HepG2 (cell line): Measurements from ENCODE around the gene SPN. TPM values are rescaled to one million over a fixed set of nuclear protein-coding genes. Genes with fewer than 3 reads are reported as not detected.

Experiments used
- ATAC-seq: fragments of 200-7000 bp; cut with Tn5 transposase; 3 replicates; pipeline ENCODE4 v1.9.1; 2020; ENCODE audit warnings: mild to moderate bottlenecking, moderate library complexity
- BruUV-seq: library from RNA; stranded (reverse); fragments of 400-500 nt; replicated peaks from 2 replicates; lab custom pipeline; 2021; lab: Mats Ljungman, UMichigan
- CTCF ChIA-PET: fragments of 300-600 bp; formaldehyde crosslinking; extraction: SDS; loops from one replicate; lab custom pipeline; 2021; ENCODE audit warnings: low total read pairs, inconsistent platforms, low intra/inter-chr PET ratio; lab: Yijun Ruan, JAX
- POLR2A ChIA-PET: fragments of 350-600 bp; sonication (Branson Sonifier 250); formaldehyde crosslinking; loops from one replicate; lab custom pipeline; 2020; ENCODE audit warnings: antibody characterized with exemption, inconsistent platforms; lab: Yijun Ruan, JAX
- DNase-seq: peaks from one replicate; pipeline ENCODE4 v3.0.0-alpha.2; 2015; ENCODE audit warnings: low spot score
- FAIRE-seq: peaks from 3 replicates; lab custom pipeline; 2011; peaks lifted over from hg19 to GRCh38; lab: Jason Lieb, UNC
- H2AFZ ChIP-seq: one replicate; pipeline ENCODE4 v1.6.1; 2011; ENCODE audit warnings: low read length, inconsistent platforms
- H3K27ac ChIP-seq: fragments of 300-600 bp; 3 replicates; pipeline ENCODE4 v1.8.0; 2011; ENCODE audit warnings: mixed run types, mild to moderate bottlenecking, mixed read lengths, low read length, inconsistent platforms; ENCODE audit not compliant: insufficient read depth; ENCODE audit errors: extremely low read length
- H3K27me3 ChIP-seq, 2 experiments: fragments of 200-600 bp in 1 of 2; 2 replicates in 1 of 2; 3 replicates in 1 of 2; pipeline versions ENCODE4 v1.6.0 to v1.8.0; 2011; ENCODE audit warnings: low read length in 2 of 2, mild to moderate bottlenecking in 2 of 2, moderate library complexity in 2 of 2, inconsistent platforms in 1 of 2; ENCODE audit not compliant: insufficient read depth in 2 of 2, control insufficient read depth in 1 of 2
- H3K36me3 ChIP-seq, 2 experiments: fragments of 200-600 bp in 1 of 2; replicated peaks in 1 of 2; 2 replicates in 1 of 2; 3 replicates in 1 of 2; pipeline versions ENCODE4 v1.5.1 to v1.8.0; 2011; ENCODE audit warnings: low read length in 2 of 2, inconsistent platforms in 1 of 2; ENCODE audit not compliant: insufficient read depth in 2 of 2, control insufficient read depth in 1 of 2
- H3K4me1 ChIP-seq: 2 replicates; pipeline ENCODE4 v1.5.1; 2012; ENCODE audit warnings: low read length, inconsistent platforms; ENCODE audit not compliant: insufficient read depth
- H3K4me2 ChIP-seq: 2 replicates; pipeline ENCODE4 v1.6.0; 2011; ENCODE audit warnings: low read depth, low read length, inconsistent platforms
- H3K4me3 ChIP-seq, 3 experiments: fragments of 200-600 bp in 1 of 3; sonication (generic), shearing (Covaris generic) in 1 of 3; replicated peaks in 1 of 3; 2 replicates each; pipeline ENCODE4 v1.5.1; 2011 to 2016; ENCODE audit warnings: low read length in 3 of 3, inconsistent platforms in 2 of 3, low read depth in 2 of 3, mild to moderate bottlenecking in 2 of 3, control low read depth in 1 of 3, mixed read lengths in 1 of 3; ENCODE audit not compliant: insufficient read depth in 1 of 3
- H3K79me2 ChIP-seq: one replicate; pipeline ENCODE4 v1.6.1; 2011; ENCODE audit warnings: low read length, inconsistent platforms; ENCODE audit not compliant: insufficient read depth
- H3K9ac ChIP-seq: 2 replicates; pipeline ENCODE4 v1.6.0; 2011; ENCODE audit warnings: mild to moderate bottlenecking, low read depth, low read length, inconsistent platforms; ENCODE audit not compliant: insufficient read depth
- H3K9me3 ChIP-seq: 2 replicates; pipeline ENCODE4 v1.5.1; 2012; ENCODE audit warnings: mild to moderate bottlenecking, low read length
- H4K20me1 ChIP-seq: 2 replicates; pipeline ENCODE4 v1.6.0; 2011; ENCODE audit warnings: inconsistent platforms, mild to moderate bottlenecking, low read length, moderate library complexity; ENCODE audit not compliant: insufficient read depth
- CCAR2 ChIP-seq: fragments of 200-400 bp; formaldehyde crosslinking; optimal IDR thresholded peaks from 2 replicates; pipeline ENCODE3; 2018; ENCODE audit warnings: low read depth, mild to moderate bottlenecking, low read length, moderate library complexity
- FLYWCH1 ChIP-seq: sonication (generic); formaldehyde crosslinking; IDR thresholded peaks from 2 replicates; pipeline ENCODE4 v1.8.1; 2023; ENCODE audit warnings: mild to moderate bottlenecking, missing genetic modification reagents
- HNRNPK ChIP-seq: fragments of 200-400 bp; formaldehyde crosslinking; IDR thresholded peaks from 2 replicates; pipeline ENCODE4 v1.6.1; 2018; ENCODE audit warnings: low read length, low read depth, moderate library complexity, mild to moderate bottlenecking; ENCODE audit not compliant: poor library complexity, severe bottlenecking
- HOXA9 ChIP-seq: sonication (generic); formaldehyde crosslinking; IDR thresholded peaks from 2 replicates; pipeline ENCODE4 v1.8.1; 2022; ENCODE audit warnings: missing genetic modification reagents, mild to moderate bottlenecking, moderate library complexity, borderline replicate concordance
- ZFX ChIP-seq: sonication (generic); formaldehyde crosslinking; IDR thresholded peaks from 2 replicates; pipeline ENCODE4 v1.4.0; 2020; ENCODE audit warnings: mild to moderate bottlenecking, low read depth, missing genetic modification reagents, moderate library complexity
- WGBS: methylation state at CpG from one replicate; pipeline ENCODE4 v1.1.6; 2017; ENCODE audit warnings: low lambda C conversion rate; 5-methylcytosine and 5-hydroxymethylcytosine counted together
- in situ Hi-C: cut with HindIII; loops from 2 replicates; pipeline ENCODE4 v1.10.0; 2017; ENCODE audit warnings: low pct_unique_long_range_greater_than_20kb; ENCODE audit not compliant: extremely low pct_ligation_motif_present
- intact Hi-C: fragments of 100-400 bp; cut with micrococcal nuclease; formaldehyde crosslinking; loops from one replicate; pipeline ENCODE4 v1.10.0; 2022; ENCODE audit not compliant: unreplicated experiment
- polyA plus RNA-seq, 8 experiments: library from polyadenylated mRNA; depleted of rRNA in 3 of 8; stranded (reverse) in 7 of 8; unstranded in 1 of 8; fragments of >200 nt; fragmentation: Illumina TruSeq in 4 of 8; extraction: Trizol in 4 of 8; gene quantifications; 2 replicates each; pipeline versions ENCODE4 v1.2.1 to v1.2.3, GENCODE V29; 2011 to 2016; ENCODE audit warnings: low read depth in 4 of 8, missing spikeins in 1 of 8, mixed read lengths in 1 of 8; ENCODE audit not compliant: insufficient read depth in 1 of 8
- total RNA-seq, 5 experiments: library from RNA; depleted of rRNA; stranded (reverse); fragments of >200 nt; fragmentation: Illumina TruSeq; extraction: Trizol; gene quantifications; 2 replicates each; pipeline ENCODE4 v1.2.3, GENCODE V29; 2016; ENCODE audit warnings: low read depth in 1 of 5
- TF ChIP-seq, protein P1 (sequence below), 2 experiments: sonication (generic) in 1 of 2; formaldehyde crosslinking in 1 of 2; IDR thresholded peaks; 2 replicates each; pipeline versions ENCODE4 v1.4.0 to v1.6.1; 2018 to 2020; ENCODE audit warnings: missing genetic modification reagents in 2 of 2, borderline replicate concordance in 1 of 2, low read depth in 1 of 2, mild to moderate bottlenecking in 1 of 2, missing biosample characterization in 1 of 2
- TF ChIP-seq, protein P2 (sequence below): sonication (generic); formaldehyde crosslinking; IDR thresholded peaks from 2 replicates; pipeline ENCODE4 v1.4.0; 2020; ENCODE audit warnings: missing genetic modification reagents
- TF ChIP-seq, protein P3 (sequence below): IDR thresholded peaks from 2 replicates; pipeline ENCODE4 v1.6.1; 2016; ENCODE audit warnings: low read depth, borderline replicate concordance
- TF ChIP-seq, protein P4 (sequence below): sonication (generic); formaldehyde crosslinking; IDR thresholded peaks from 2 replicates; pipeline ENCODE4 v1.9.0; 2022; ENCODE audit warnings: low read depth, missing genetic modification reagents

The SPN gene
- total and polyA plus RNA-seq, 2 of the 13 experiments (the other 11 are each of a cell fraction or from before 2014, with no cell fraction given), result 0.22 to 1.6 TPM

DNA sequence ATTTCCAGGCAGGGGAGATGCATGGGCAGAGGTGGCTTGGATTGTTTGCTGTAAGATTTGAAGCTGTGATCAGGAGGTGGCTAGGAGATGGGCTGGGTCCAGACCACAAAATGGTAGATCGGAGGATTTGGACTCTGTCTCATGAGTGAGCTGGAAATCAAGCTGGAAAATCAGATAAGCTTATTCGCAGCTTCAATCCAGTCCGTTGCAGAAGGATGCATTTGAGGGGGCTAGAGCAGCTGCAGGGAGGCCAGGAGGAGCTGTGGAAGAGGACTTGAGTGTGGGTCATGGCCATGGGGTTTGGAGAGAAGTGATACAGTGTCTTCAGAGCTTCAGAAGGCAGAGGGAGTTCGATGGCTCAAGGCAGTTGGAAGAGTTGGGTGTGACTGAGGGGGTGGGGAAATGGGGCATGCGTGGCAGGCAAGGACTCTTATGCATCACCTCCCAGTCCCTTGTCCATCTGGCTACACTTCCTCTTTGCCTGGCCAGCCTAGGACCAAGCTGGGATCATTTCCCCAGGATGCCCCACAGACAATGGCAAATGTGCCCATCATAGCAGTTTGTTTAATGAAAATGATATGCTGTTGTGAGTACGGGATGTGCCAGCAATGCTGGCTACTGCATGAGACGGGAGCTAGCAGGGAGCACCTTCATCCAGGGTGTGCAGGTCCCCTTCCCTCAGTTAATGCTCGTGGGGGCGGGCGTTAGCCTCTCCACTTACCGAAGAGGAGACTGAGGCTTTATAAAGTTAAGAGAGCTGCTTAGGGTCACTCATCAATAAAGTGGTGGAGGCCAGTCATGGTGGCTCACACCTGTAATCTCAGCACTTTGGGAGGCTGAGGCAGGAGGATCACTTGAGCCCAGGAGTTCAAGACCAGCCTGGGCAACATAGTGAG lies 36.5 kb downstream of the SPN start (continued):
- TF ChIP-seq HOXA9 (CRISPR knock-in tag), result 0 out of 2 replicates have a peak, but pooled peaks have one; percentile 22
- TF ChIP-seq, protein P1, sequence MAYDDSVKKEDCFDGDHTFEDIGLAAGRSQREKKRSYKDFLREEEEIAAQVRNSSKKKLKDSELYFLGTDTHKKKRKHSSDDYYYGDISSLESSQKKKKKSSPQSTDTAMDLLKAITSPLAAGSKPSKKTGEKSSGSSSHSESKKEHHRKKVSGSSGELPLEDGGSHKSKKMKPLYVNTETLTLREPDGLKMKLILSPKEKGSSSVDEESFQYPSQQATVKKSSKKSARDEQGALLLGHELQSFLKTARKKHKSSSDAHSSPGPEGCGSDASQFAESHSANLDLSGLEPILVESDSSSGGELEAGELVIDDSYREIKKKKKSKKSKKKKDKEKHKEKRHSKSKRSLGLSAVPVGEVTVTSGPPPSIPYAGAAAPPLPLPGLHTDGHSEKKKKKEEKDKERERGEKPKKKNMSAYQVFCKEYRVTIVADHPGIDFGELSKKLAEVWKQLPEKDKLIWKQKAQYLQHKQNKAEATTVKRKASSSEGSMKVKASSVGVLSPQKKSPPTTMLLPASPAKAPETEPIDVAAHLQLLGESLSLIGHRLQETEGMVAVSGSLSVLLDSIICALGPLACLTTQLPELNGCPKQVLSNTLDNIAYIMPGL (CRISPR knock-in tag; IDR thresholded peaks at IDR 0.05; ENCODE audit: borderline replicate concordance in 1 of 2, low read depth in 1 of 2), result no peak
- TF ChIP-seq, all 625 proteins: peak for 13

DNA sequence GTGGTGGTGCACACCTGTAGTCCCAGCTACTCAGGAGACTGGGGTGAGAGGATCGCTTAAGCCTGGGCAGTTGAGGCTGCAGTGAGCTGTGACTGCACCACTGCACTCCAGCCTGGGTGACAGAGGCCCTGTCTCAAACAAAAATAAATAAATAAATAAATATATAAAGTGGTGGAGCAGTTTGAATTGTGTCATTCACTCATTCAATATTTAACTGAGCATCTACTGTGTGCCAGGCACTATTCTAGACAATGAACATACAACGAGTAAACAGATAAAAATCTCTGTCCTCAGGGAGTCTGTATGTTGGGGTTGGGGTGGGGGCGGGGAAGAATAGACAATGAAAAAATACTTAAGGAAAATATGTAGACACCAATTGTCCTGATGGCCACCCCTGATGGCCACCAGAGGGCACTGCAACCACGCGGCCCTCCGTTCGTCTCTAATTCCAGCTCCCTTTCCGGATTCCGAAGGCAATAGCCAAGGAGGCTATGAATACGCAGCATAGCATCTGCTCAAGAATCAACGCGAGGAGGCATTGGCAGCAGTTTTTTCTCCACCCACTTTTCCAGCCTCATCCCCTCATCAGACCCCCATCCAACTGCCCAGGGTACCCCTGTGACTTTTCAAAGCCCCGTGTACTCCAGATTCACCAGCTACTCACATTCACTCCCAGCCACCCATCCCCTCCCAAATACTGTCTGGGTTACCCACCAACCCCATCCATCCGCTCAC lies 37.4 kb downstream of the SPN start:
- FAIRE-seq (peak; percentile 92), DNase-seq (peak; percentile 71), ATAC-seq (peak; percentile 64)
- Histone ChIP-seq H3K9ac (no peak overlapping the region), H3K27me3 (peaks cover 0 to 4% of the 10 kb centered on the region in 2 experiments; a peak in 1 of 5 replicates), H4K20me1 (peaks cover 8% of the 10 kb centered on the region), H3K27ac (no peak overlapping the region), H3K9me3 (no peaks in the 10 kb centered on the region), H3K36me3 (peaks cover 9 to 11% of the 10 kb centered on the region in 2 experiments; a peak in 4 of 5 replicates), H2AFZ (no peak overlapping the region), H3K79me2 (peaks cover 3% of the 10 kb centered on the region), H3K4me2 (peak overlapping the region; percentile 54), H3K4me1 (peaks cover 19% of the 10 kb centered on the region), H3K4me3 (no peak overlapping the region)
- no TSS peak for BruUV-seq
- 12% methylated on average over 14 of the region's 14 CpGs for WGBS
- ChIA-PET CTCF (interaction anchor here (0.8 to 2.7 kb wide), 8 partner anchors 9 to 332 kb away, joined by 3 to 23 read pairs (median 8); partner anchors contain the start of gene PAGR1), POLR2A (interaction anchor here (0.6 to 2.4 kb wide), 18 partner anchors 10 to 332 kb away, joined by 3 to 11 read pairs (median 4); partner anchors contain the start of genes KIF22, MAZ, PAGR1 and QPRT)
- intact Hi-C loops, result loop anchor here (1.0 to 5.0 kb wide), 3 partner anchors 21 to 332 kb away; partner anchors contain the start of gene TLCD3B
- in situ Hi-C loops, result no loop called here
- TF ChIP-seq, protein P2, sequence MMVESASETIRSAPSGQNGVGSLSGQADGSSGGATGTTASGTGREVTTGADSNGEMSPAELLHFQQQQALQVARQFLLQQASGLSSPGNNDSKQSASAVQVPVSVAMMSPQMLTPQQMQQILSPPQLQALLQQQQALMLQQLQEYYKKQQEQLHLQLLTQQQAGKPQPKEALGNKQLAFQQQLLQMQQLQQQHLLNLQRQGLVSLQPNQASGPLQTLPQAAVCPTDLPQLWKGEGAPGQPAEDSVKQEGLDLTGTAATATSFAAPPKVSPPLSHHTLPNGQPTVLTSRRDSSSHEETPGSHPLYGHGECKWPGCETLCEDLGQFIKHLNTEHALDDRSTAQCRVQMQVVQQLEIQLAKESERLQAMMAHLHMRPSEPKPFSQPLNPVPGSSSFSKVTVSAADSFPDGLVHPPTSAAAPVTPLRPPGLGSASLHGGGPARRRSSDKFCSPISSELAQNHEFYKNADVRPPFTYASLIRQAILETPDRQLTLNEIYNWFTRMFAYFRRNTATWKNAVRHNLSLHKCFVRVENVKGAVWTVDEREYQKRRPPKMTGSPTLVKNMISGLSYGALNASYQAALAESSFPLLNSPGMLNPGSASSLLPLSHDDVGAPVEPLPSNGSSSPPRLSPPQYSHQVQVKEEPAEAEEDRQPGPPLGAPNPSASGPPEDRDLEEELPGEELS (CRISPR knock-in tag), result 0 out of 2 replicates have a peak, but pooled peaks have one; percentile 16
- TF ChIP-seq ZFX, result peak; percentile 28; the same call in 1 of the 2 replicates
- TF ChIP-seq, protein P3, sequence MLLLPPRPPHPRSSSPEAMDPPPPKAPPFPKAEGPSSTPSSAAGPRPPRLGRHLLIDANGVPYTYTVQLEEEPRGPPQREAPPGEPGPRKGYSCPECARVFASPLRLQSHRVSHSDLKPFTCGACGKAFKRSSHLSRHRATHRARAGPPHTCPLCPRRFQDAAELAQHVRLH (CRISPR knock-in tag), result peak; percentile 40; the same call in 1 of the 2 replicates
- no peak for TF ChIP-seq CCAR2
- peak; percentile 83 for TF ChIP-seq HNRNPK
- TF ChIP-seq, protein P4, sequence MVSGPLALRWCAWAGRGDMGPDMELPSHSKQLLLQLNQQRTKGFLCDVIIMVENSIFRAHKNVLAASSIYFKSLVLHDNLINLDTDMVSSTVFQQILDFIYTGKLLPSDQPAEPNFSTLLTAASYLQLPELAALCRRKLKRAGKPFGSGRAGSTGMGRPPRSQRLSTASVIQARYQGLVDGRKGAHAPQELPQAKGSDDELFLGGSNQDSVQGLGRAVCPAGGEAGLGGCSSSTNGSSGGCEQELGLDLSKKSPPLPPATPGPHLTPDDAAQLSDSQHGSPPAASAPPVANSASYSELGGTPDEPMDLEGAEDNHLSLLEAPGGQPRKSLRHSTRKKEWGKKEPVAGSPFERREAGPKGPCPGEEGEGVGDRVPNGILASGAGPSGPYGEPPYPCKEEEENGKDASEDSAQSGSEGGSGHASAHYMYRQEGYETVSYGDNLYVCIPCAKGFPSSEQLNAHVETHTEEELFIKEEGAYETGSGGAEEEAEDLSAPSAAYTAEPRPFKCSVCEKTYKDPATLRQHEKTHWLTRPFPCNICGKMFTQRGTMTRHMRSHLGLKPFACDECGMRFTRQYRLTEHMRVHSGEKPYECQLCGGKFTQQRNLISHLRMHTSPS, result no peak
- TF ChIP-seq FLYWCH1 (CRISPR knock-in tag), result no peak
